WERI-Rb-1 (cell line): ENCODE measurements around the gene ADPGK.

Source experiments
- DNase-seq: peaks from one replicate; pipeline ENCODE4 v3.0.0-alpha.2; 2020
- H3K27ac ChIP-seq: fragments of 250-450 bp; sonication (Bioruptor Pico); 2 replicates; pipeline ENCODE4 v1.5.1; 2020; ENCODE audit warnings: mild to moderate bottlenecking, moderate library complexity
- H3K27me3 ChIP-seq: fragments of 250-450 bp; sonication (Bioruptor Pico); 2 replicates; pipeline ENCODE4 v1.5.1; 2021; ENCODE audit warnings: mild to moderate bottlenecking, low read depth, moderate library complexity; ENCODE audit not compliant: insufficient read depth, severe bottlenecking
- H3K36me3 ChIP-seq: fragments of 250-450 bp; sonication (Bioruptor Pico); 2 replicates; pipeline ENCODE4 v1.5.1; 2020; ENCODE audit warnings: mild to moderate bottlenecking, moderate library complexity
- H3K4me3 ChIP-seq: 2 replicates; pipeline ENCODE4 v1.5.1; 2011; ENCODE audit warnings: low read depth, mild to moderate bottlenecking, control low read depth, low read length
- H3K9me3 ChIP-seq: fragments of 250-450 bp; sonication (Bioruptor Pico); 2 replicates; pipeline ENCODE4 v1.5.1; 2021; ENCODE audit warnings: mild to moderate bottlenecking, moderate library complexity; ENCODE audit not compliant: severe bottlenecking
- TF ChIP-seq, protein P1 (sequence below): IDR thresholded peaks from 2 replicates; pipeline ENCODE4 v1.5.1; 2011; ENCODE audit warnings: low read depth, mild to moderate bottlenecking, control low read depth, inconsistent platforms, low read length

ADPGK gene

DNA sequence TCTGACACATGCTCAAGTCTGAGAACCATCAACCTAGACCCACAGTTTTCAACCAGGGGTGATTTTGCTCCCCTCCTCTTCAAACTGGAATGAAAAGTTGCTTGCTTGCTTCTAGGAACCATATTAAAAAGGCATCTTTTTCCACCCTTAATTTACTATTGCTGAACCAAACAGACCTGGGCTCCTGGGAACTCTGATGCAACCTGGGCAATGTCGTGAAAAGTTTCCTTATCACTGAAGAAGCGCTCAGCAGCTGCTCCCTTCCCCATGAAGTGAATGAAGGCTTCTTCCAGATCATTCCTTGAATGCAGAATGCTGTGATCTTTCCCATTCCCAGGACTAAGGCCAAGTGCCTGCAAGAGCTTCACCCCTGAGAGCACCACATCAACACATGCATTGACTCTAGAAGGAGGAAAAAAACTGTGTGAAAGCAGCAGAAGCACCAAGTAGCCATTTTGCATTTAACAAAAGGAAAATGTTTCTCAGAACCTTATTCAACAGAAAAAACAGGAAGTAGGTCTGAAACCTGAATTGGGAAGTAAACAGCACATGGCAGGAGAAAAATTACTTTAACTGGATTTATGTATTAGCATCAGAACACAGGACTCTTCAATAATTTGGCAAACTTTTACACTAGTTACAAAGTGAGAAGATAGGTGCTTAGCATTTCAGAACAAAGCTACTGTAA lies 8.7 kb downstream of the ADPGK start:
- peaks cover 46% of the 10 kb centered on the region for H3K36me3 ChIP-seq
- no peak overlapping the region for H3K4me3 ChIP-seq
- no peaks in the 10 kb centered on the region for H3K9me3 ChIP-seq
- no peak overlapping the region for H3K27ac ChIP-seq
- TF ChIP-seq, protein P1, sequence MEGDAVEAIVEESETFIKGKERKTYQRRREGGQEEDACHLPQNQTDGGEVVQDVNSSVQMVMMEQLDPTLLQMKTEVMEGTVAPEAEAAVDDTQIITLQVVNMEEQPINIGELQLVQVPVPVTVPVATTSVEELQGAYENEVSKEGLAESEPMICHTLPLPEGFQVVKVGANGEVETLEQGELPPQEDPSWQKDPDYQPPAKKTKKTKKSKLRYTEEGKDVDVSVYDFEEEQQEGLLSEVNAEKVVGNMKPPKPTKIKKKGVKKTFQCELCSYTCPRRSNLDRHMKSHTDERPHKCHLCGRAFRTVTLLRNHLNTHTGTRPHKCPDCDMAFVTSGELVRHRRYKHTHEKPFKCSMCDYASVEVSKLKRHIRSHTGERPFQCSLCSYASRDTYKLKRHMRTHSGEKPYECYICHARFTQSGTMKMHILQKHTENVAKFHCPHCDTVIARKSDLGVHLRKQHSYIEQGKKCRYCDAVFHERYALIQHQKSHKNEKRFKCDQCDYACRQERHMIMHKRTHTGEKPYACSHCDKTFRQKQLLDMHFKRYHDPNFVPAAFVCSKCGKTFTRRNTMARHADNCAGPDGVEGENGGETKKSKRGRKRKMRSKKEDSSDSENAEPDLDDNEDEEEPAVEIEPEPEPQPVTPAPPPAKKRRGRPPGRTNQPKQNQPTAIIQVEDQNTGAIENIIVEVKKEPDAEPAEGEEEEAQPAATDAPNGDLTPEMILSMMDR, result no peak
- H3K27me3 ChIP-seq, result no peaks in the 10 kb centered on the region
- no peak for DNase-seq

DNA sequence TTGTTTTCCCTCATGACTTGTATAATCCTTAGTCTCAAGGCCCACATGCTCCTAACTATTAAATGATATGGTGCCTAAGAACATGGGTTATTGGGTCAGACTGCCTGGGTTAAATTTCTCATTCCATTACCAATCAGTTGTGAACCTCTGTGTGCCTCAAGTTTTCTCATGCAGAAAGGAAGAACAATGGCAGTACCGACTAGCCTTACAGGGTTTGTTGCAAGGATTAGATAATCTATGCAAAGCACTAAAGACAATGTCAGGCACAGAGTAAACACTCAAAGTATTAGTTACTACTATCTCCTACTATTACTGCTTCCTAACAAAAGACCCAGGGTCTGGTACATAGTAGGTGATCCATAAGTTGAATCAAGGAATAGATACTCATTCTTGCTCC lies 12.2 kb downstream of the ADPGK start:
- Histone ChIP-seq H3K4me3 (no peak overlapping the region), H3K9me3 (no peaks in the 10 kb centered on the region), H3K27ac (no peak overlapping the region), H3K36me3 (peaks cover 71% of the 10 kb centered on the region), H3K27me3 (no peaks in the 10 kb centered on the region)
- TF ChIP-seq, protein P1, result no peak
- no peak for DNase-seq

DNA sequence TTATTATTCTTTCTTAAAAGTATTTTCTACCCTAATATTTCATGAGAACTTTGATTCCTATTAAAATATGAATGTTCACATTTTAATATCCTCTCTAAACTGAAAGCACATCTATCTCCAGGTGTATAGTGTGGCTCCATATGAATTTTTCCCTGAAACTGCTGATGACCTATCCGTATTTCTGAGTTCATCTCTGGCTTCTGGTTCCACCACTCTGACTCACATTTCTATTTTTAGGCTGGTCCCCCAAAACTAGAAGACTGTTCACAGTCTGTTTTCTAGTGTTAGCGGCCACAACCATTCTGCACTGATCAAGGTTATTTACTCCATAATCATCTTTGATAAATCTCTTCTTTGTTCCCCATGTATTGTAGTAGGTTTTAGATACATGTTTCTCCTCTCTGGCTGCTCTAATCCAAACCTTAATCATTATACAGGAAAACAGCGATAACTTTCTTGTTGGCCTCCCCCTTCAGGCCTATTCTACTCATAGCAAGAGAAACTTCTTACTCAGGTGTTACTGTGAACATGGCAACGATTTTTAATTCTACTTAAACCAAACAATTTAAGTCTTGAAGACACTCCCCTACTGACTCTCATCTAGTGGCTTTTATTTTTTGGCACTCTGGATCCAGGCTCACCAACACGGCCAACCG lies 12.8 kb downstream of the ADPGK start:
- peaks cover 75% of the 10 kb centered on the region for H3K36me3 ChIP-seq
- no peak overlapping the region for H3K27ac ChIP-seq
- no peaks in the 10 kb centered on the region for H3K9me3 ChIP-seq
- no peaks in the 10 kb centered on the region for H3K27me3 ChIP-seq
- TF ChIP-seq, protein P1, result 0 out of 2 replicates have a peak, but pooled peaks have one; percentile 10
- DNase-seq, result no peak
- no peak overlapping the region for H3K4me3 ChIP-seq

DNA sequence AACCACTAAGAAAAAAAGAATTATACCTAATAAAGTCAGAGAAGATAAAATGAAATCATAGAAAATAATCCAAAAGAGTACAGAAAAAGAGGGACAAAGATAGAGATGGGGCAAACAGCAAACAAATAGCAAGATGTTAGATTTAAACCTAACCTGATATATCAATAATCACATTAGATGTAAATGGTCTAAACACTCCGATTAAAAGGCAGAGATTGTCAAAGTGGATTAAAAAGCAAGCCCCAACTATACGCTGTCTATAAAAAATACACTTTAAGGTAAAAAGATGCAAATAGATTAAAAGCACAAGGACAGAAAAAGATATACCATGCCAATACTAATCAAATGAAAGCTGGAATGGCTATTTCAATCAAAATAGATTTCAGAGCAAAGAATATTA lies 16.8 kb downstream of the ADPGK start:
- no peak for DNase-seq
- no peaks in the 10 kb centered on the region for H3K9me3 ChIP-seq
- no peaks in the 10 kb centered on the region for H3K27me3 ChIP-seq
- H3K36me3 ChIP-seq, result peaks cover 59% of the 10 kb centered on the region
- TF ChIP-seq, protein P1, result no peak
- no peak overlapping the region for H3K27ac ChIP-seq
- H3K4me3 ChIP-seq, result no peak overlapping the region

DNA sequence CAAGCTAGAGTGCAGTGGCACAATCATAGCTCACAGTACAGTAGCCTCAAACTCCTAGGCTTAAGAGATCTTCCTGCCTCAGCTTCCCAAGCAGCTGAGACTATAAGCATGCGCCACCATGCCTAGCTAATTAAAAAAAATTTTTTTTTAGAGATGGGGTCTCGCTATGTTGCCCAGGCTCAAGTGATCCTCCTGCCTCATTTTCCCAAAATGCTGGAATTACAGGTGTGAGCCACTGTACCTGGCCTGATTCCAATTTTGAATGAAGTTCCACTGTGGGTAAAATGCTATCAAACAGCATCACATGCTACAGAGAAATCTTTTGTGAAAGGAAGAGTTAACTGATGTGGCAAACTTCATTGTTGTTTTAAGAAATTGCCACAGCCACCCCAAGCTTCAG lies 17.5 kb downstream of the ADPGK start:
- Histone ChIP-seq H3K4me3 (no peak overlapping the region), H3K36me3 (peaks cover 55% of the 10 kb centered on the region), H3K27me3 (no peaks in the 10 kb centered on the region), H3K9me3 (no peaks in the 10 kb centered on the region), H3K27ac (no peak overlapping the region)
- TF ChIP-seq, protein P1, result no peak
- DNase-seq, result no peak
